BLaER1 (cell line): Measurements from ENCODE around the gene KLK6.
"Not testable (repeated sequence)": the region's sequence is repeated elsewhere in the genome, so short reads cannot be mapped to it uniquely, and the experiment has no call there.

Experiments
- H3K27ac ChIP-seq: shearing (Covaris generic); formaldehyde crosslinking; 2 replicates; pipeline ENCODE4 v1.8.1; 2022
- H3K27me3 ChIP-seq: shearing (Covaris generic); formaldehyde crosslinking; 2 replicates; pipeline ENCODE4 v1.8.1; 2022
- H3K36me3 ChIP-seq: shearing (Covaris generic); formaldehyde crosslinking; 2 replicates; pipeline ENCODE4 v1.8.1; 2022
- H3K4me1 ChIP-seq: shearing (Covaris generic); formaldehyde crosslinking; 2 replicates; pipeline ENCODE4 v1.8.1; 2022
- H3K4me2 ChIP-seq: shearing (Covaris generic); formaldehyde crosslinking; 2 replicates; pipeline ENCODE4 v1.8.1; 2022
- H3K4me3 ChIP-seq: shearing (Covaris generic); formaldehyde crosslinking; 2 replicates; pipeline ENCODE4 v1.8.1; 2022
- H3K9ac ChIP-seq: shearing (Covaris generic); formaldehyde crosslinking; 2 replicates; pipeline ENCODE4 v1.8.1; 2022
- H3K9me3 ChIP-seq: shearing (Covaris generic); formaldehyde crosslinking; 2 replicates; pipeline ENCODE4 v1.8.1; 2022
- H4K20me1 ChIP-seq: shearing (Covaris generic); formaldehyde crosslinking; 2 replicates; pipeline ENCODE4 v1.8.1; 2022
- Cebpa-rat ChIP-seq: shearing (Covaris generic); IDR thresholded peaks from 2 replicates; pipeline ENCODE4 v1.8.1; 2022

KLK6 gene

GRCh38 chr19:50994129-50994528 is 24.7 kb upstream of the KLK6 start:
- H4K20me1 ChIP-seq: no peaks in the 10 kb centered on the region
- no peaks in the 10 kb centered on the region for H3K4me1 ChIP-seq
- no peak overlapping the region for H3K4me3 ChIP-seq
- no peaks in the 10 kb centered on the region for H3K36me3 ChIP-seq
- no peak overlapping the region for H3K27ac ChIP-seq
- H3K9ac ChIP-seq: no peak overlapping the region
- no peaks in the 10 kb centered on the region for H3K27me3 ChIP-seq
- no peak for TF ChIP-seq Cebpa-rat
- peaks cover 5% of the 10 kb centered on the region for H3K9me3 ChIP-seq
- no peak overlapping the region for H3K4me2 ChIP-seq

- H4K20me1 ChIP-seq: no peaks in the 10 kb centered on the region
- no peak overlapping the region for H3K27ac ChIP-seq
- H3K9me3 ChIP-seq: peaks cover 5% of the 10 kb centered on the region
These were observed 23.3 kb upstream of the KLK6 start for GRCh38 chr19:50992666-50993035.

GRCh38 chr19:50984416-50984815 is 15.0 kb upstream of the KLK6 start:
- H3K4me2 ChIP-seq, H3K4me3 ChIP-seq, H3K9ac ChIP-seq: not testable (repeated sequence)

More at GRCh38 chr19:50992666-50993035, 23.3 kb upstream of the KLK6 start:
- Histone ChIP-seq H3K9ac (no peak overlapping the region), H3K4me1 (no peaks in the 10 kb centered on the region), H3K4me3 (no peak overlapping the region), H3K36me3 (no peaks in the 10 kb centered on the region), H3K4me2 (no peak overlapping the region), H3K27me3 (no peaks in the 10 kb centered on the region)
- TF ChIP-seq Cebpa-rat: no peak

GRCh38 chr19:50983625-50984292 is 14.4 kb upstream of the KLK6 start, which contains the start of gene KLK7:
TSS of gene KLK7 (minus strand) at chr19:50983917. CDS start at chr19:50982399, 1,518 bp downstream.
- no peak for TF ChIP-seq Cebpa-rat
- Histone ChIP-seq H3K4me3 (no peak within 1 kb of the TSS), H4K20me1 (no peaks in the 10 kb centered on the region), H3K27me3 (0 out of 2 replicates have a peak, but pooled peaks cover 8% of the 10 kb centered on the region), H3K27ac (no peak within 1 kb of the TSS), H3K36me3 (no peaks in the 10 kb centered on the region), H3K4me2 (no peak within 1 kb of the TSS), H3K4me1 (no peaks in the 10 kb centered on the region), H3K9ac (no peak within 1 kb of the TSS), H3K9me3 (no peaks in the 10 kb centered on the region)

More at GRCh38 chr19:50984416-50984815, 15.0 kb upstream of the KLK6 start:
- H3K36me3 ChIP-seq, H3K27ac ChIP-seq, H3K9me3 ChIP-seq, H3K4me1 ChIP-seq, H3K27me3 ChIP-seq, H4K20me1 ChIP-seq: not testable (repeated sequence)

GRCh38 chr19:50982186-50982585 is 12.8 kb upstream of the KLK6 start:
- H4K20me1 ChIP-seq: no peaks in the 10 kb centered on the region
- H3K4me2 ChIP-seq: no peak overlapping the region
- 0 out of 2 replicates have a peak, but pooled peaks cover 8% of the 10 kb centered on the region for H3K27me3 ChIP-seq
- H3K4me1 ChIP-seq: no peaks in the 10 kb centered on the region
- no peak overlapping the region for H3K27ac ChIP-seq
- no peak overlapping the region for H3K9ac ChIP-seq
- no peaks in the 10 kb centered on the region for H3K9me3 ChIP-seq
- no peak for TF ChIP-seq Cebpa-rat
- H3K4me3 ChIP-seq: no peak overlapping the region
- H3K36me3 ChIP-seq: no peaks in the 10 kb centered on the region

GRCh38 chr19:50981587-50982146 is 12.3 kb upstream of the KLK6 start:
- H3K4me1 ChIP-seq: no peaks in the 10 kb centered on the region
- H3K4me2 ChIP-seq: no peak overlapping the region
- H4K20me1 ChIP-seq: no peaks in the 10 kb centered on the region
- no peak overlapping the region for H3K9ac ChIP-seq
- no peak overlapping the region for H3K4me3 ChIP-seq
- no peaks in the 10 kb centered on the region for H3K36me3 ChIP-seq
- TF ChIP-seq Cebpa-rat: no peak
- no peak overlapping the region for H3K27ac ChIP-seq
- no peaks in the 10 kb centered on the region for H3K9me3 ChIP-seq
- H3K27me3 ChIP-seq: 0 out of 2 replicates have a peak, but pooled peaks cover 8% of the 10 kb centered on the region

DNA sequence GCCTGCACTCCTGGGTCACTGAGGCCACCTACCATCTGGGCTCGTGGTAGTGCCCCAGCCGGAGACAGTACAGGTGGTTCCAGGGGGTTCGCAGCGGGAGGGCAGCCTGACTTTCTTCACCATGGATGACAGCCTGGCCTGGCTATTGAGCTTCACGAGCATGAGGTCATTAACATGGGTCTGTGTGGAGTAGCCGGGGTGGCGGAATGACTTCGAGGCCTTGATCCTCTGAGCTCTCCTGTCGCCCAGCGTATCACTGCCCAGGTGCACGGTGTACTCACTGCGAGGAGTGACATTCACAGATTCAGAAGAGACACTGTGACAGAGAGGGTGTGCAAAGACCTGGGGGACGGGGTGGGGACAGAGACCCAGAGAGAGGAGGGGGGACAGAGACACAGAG is 10.8 kb upstream of the KLK6 start:
- TF ChIP-seq Cebpa-rat: no peak
- Histone ChIP-seq H4K20me1 (no peaks in the 10 kb centered on the region), H3K4me2 (no peak overlapping the region), H3K27me3 (0 out of 2 replicates have a peak, but pooled peaks cover 8% of the 10 kb centered on the region), H3K36me3 (no peaks in the 10 kb centered on the region), H3K9me3 (no peaks in the 10 kb centered on the region), H3K4me1 (no peaks in the 10 kb centered on the region), H3K4me3 (no peak overlapping the region), H3K9ac (no peak overlapping the region), H3K27ac (no peak overlapping the region)

- no peaks in the 10 kb centered on the region for H3K36me3 ChIP-seq
- TF ChIP-seq Cebpa-rat: no peak
- 0 out of 2 replicates have a peak, but pooled peaks cover 8% of the 10 kb centered on the region for H3K27me3 ChIP-seq
- no peaks in the 10 kb centered on the region for H4K20me1 ChIP-seq
- H3K4me1 ChIP-seq: no peaks in the 10 kb centered on the region
- H3K4me2 ChIP-seq: no peak overlapping the region
- H3K9ac ChIP-seq: no peak overlapping the region
- no peaks in the 10 kb centered on the region for H3K9me3 ChIP-seq
- no peak overlapping the region for H3K27ac ChIP-seq
- no peak overlapping the region for H3K4me3 ChIP-seq
These were observed 10.4 kb upstream of the KLK6 start for GRCh38 chr19:50979758-50980157.

- no peaks in the 10 kb centered on the region for H3K4me1 ChIP-seq
- no peak overlapping the region for H3K9ac ChIP-seq
- no peak overlapping the region for H3K27ac ChIP-seq
- no peak overlapping the region for H3K4me2 ChIP-seq
- no peaks in the 10 kb centered on the region for H3K9me3 ChIP-seq
- H3K27me3 ChIP-seq: 0 out of 2 replicates have a peak, but pooled peaks cover 8% of the 10 kb centered on the region
- H4K20me1 ChIP-seq: no peaks in the 10 kb centered on the region
- no peak for TF ChIP-seq Cebpa-rat
- no peak overlapping the region for H3K4me3 ChIP-seq
- no peaks in the 10 kb centered on the region for H3K36me3 ChIP-seq
These were observed 9.5 kb upstream of the KLK6 start for GRCh38 chr19:50978772-50979390.

DNA sequence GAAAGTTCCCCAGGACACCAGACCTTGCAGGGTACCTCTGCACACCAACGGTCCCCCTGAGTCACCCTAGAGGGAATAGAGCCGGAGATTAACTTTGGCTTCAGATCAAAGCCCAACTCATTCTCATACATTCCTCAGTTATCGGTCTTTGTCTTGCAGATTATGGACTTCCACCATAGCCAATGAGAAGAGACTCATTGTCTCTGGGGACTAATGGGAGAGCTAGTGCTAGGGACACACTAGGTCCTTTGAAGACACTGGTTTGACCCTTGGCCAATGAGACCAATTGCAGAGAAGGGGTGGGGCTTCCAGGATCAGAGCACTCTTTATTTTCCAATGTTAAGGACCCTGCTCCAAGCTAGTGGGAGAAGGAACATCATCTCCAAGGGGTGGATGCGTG is 8.2 kb upstream of the KLK6 start:
- Histone ChIP-seq H3K9ac (no peak overlapping the region), H3K4me2 (no peak overlapping the region), H3K36me3 (no peaks in the 10 kb centered on the region), H3K27ac (no peak overlapping the region), H3K4me3 (no peak overlapping the region), H3K4me1 (no peaks in the 10 kb centered on the region), H3K27me3 (0 out of 2 replicates have a peak, but pooled peaks cover 8% of the 10 kb centered on the region), H3K9me3 (no peaks in the 10 kb centered on the region), H4K20me1 (no peaks in the 10 kb centered on the region)
- TF ChIP-seq Cebpa-rat: no peak
